Measurements from ENCODE around the gene EMILIN3.

The EMILIN3 gene

GRCh38 chr20:41390889-41391288 lies 24.3 kb upstream of the EMILIN3 start:
- no peak for DNase-seq (ENCODE audit: low spot score)

- no peak for DNase-seq (ENCODE audit: low spot score)
These were observed 20.8 kb upstream of the EMILIN3 start for GRCh38 chr20:41387444-41387851.

- DNase-seq (ENCODE audit: low spot score) = no peak
These were observed 20.1 kb upstream of the EMILIN3 start for GRCh38 chr20:41386502-41387427.

- DNase-seq (ENCODE audit: low spot score) = no peak
These were observed 16.2 kb upstream of the EMILIN3 start for GRCh38 chr20:41382791-41383305.

DNA sequence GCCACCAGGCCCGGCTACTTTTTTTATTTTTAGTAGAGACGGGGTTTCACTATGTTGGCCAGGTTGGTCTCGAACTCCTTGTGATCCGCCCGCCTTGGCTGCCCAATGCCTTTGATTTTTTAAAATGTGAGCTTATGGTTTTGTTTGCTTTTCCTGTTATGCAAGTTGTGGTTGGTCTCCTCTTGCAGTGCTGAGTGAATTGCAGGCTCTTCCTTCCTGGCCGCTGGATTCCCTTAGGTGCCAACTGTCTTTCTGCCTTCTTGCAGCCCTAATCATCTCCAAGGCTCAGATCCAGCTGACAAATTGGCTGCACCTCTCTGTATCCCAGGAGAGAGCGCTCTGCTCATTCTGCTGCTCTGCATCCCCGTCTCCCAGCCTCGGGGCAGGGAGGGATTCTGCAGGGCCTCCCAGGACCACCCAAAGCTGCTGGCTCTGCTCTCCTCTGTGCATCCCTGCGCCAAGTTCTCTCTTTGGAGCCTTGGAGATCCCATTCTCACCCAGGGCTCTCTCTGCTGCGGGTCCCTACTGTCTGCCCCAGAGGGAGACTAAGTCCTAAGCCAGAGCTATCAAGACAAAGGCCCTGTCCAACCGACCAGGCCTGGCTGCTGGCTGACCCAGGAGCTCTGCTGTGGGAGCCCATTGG lies 14.1 kb upstream of the EMILIN3 start:
- no peak for DNase-seq (ENCODE audit: low spot score)

- DNase-seq (ENCODE audit: low spot score) = no peak
These were observed 12.9 kb upstream of the EMILIN3 start for GRCh38 chr20:41379551-41379950.

DNA sequence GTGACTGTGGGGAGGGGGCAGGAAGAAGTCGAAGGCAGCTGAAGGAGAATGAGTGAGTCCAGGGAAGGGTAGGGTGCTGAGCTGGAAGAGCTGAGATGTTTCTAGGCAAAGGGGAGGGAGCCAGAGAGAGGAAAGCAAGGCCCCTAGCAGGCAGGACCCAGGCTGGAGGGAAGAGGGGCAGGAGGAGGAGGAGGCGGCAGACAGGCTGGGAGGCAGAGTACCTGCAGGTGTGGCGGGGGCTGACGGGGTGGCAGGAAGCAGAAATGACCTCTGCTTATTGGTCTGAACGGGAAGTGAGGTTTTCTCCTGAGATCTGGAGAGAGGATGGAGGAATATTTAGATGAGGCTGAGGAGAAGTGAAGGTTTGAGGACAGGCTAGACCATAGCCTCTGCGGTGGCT lies 10.7 kb upstream of the EMILIN3 start:
- no peak for DNase-seq (ENCODE audit: low spot score)

DNA sequence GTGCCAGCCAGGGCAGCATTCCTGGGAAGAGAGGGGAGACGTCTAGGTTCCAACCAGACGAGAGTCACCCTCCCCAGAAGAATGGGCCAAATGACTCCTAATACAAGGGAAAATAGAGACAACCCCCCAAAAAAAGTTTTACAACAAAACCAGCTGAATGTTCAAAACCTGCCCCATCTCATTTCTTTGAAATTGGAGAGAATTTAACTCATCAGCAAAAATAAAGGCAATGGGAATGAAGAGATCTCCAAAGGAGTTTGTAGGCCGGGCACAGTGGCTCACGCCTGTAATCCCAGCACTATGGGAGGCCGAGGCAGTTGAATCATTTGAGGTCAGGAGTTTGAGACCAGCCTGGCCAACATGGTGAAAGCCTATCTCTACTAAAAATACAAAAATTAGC lies 9.7 kb upstream of the EMILIN3 start:
- DNase-seq (ENCODE audit: low spot score) = no peak

- DNase-seq (ENCODE audit: low spot score) = no peak
These were observed 9.2 kb upstream of the EMILIN3 start for GRCh38 chr20:41375846-41376245.

- DNase-seq (ENCODE audit: low spot score) = no peak
These were observed 7.6 kb upstream of the EMILIN3 start for GRCh38 chr20:41373931-41374920.

DNA sequence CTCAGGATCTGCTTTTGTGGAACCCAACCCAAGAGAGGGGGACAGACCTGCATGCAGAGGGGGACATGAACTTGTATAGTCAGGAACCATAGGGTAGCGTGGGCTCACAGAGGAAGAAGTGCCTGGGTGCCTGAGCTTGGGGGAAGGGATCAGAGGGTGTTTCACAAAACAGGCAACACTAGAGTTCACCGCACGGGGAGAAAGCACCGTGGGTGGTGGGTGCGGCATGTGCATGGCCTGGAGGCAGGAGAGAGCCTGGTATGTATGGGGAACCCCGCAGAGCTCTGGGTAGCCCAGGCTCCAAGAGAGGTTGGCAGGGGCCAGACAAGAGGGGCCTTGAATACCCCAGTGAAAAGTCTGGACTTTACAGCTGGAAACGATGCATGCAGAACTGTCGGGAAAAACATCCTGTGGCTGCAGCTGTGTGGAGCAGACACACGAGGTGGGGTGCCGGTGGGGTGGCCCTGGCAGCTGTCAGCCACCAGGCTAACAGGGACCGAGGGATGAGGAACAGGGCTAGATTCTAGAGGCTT lies 6.7 kb upstream of the EMILIN3 start:
- DNase-seq (ENCODE audit: low spot score) = no peak

GRCh38 chr20:41371371-41371770 lies 4.8 kb upstream of the EMILIN3 start:
- DNase-seq (ENCODE audit: low spot score) = no peak

GRCh38 chr20:41370176-41370575 lies 3.6 kb upstream of the EMILIN3 start:
- no peak for DNase-seq (ENCODE audit: low spot score)

DNA sequence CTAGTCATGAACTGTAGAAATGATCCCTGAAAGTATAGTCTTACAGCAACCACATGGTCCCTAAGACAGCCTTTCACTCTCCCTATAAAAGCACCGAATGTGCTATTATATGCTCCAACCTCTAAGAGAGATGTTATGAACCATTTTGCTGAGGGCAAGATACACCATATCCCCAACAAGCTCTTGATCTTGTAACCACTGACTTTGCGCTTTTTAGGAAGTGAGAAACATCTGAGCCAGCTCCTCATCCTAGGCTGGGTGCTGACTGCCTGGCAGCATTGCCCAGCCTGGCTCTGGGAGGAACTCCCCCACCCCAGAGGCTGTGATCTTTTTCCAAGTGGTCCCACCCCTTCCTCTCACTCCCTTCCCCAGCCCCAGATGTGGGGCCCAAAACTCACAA lies 3.1 kb upstream of the EMILIN3 start:
- no peak for DNase-seq (ENCODE audit: low spot score)

- DNase-seq (ENCODE audit: low spot score) = no peak
These were observed 1.3 kb upstream of the EMILIN3 start for GRCh38 chr20:41367956-41368355.

DNA sequence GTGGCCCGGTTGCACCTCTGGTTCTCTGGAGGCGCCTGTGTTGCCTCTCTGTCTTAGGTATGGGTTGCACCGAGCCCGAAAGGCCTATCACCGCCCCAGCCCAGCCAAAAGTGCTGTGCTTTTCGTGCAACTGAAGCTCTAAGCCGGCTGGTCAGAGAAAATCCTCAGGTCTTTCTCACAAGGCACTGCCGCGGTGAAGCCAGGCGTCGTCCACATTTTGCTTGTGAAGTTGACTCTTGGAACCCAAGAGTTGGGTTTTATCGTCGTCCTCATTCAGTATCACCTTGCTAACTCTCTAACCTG lies 726 bp upstream of the EMILIN3 start:
- no peak for DNase-seq (ENCODE audit: low spot score)

- DNase-seq (ENCODE audit: low spot score) = no peak
These were observed 657 bp downstream of the EMILIN3 start for GRCh38 chr20:41365777-41366545.

DNA sequence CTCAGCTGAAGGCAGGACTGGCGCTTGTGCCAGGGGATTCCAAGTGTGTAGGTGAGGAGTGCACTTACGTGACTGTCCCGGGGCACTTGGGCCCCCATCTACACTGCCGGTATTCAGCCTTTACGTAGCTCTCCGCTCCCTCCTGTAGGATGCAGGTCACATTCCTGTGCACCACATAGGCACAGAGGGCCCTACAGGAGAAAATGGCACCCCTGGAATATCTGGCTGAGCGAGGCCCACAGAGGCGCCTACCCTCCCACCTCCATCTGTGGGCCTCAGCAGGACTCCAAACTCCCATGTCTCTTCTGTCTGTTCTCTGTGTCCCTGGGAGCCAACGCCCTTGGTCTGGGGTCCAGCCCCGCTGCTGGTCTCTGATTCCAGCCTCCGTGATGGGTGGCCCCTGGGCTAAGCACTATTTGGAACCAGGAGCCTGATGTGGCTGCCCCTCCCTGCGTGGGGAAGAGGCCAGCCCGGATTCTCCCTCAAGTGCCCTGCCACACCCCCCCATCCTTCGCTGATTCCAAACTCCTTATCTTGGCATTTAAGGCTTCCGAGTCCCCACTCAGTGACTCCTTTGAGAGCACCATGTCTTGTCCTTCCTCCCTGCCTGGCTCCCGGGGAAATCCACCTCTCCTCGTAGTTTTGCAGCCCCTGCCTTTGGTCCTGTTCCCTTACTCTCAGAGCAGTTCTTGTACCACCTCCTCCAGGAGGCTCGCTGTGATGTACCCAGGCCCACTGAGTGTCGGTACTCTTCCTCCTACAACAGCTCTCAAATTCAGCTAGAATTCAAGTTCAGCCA lies 1.5 kb downstream of the EMILIN3 start:
- no peak for DNase-seq (ENCODE audit: low spot score)

DNA sequence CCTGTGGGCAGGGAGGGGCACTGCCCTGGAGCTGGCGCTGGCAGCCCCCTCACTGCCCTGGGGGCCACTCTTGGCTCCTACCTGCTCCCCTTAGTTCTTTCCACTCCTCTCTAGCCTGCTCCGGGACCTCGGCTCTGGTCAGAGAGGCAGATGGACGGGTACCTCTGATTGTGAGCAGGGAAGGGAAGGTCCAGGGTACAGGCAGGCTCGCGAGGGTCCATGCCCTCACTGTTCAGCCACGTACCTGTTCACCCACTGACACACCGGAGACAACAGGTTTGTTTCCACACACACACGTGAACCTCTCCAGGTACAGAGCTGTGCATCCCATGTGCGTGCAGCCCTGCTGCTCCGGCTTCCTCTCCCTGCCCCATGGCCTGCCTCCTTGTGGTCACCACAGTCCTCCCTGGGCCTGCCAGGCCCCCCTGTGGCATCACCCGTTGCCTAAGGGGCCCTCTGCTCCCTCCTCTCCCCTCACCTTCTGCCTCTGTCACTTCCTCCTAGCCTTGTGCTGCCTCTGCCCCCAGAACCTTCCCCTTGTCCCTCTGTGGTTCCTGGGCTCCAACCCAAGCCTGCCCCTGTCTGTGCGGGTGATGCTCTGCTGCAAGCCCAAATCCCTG lies 2.3 kb downstream of the EMILIN3 start:
- no peak for DNase-seq (ENCODE audit: low spot score)

GRCh38 chr20:41363601-41364000 lies 3.0 kb downstream of the EMILIN3 start:
- DNase-seq (ENCODE audit: low spot score) = no peak
